GM12878 (cell line): Measurements from ENCODE around the gene MOGAT1.
"Not testable (repeated sequence)": the region's sequence is repeated elsewhere in the genome, so short reads cannot be mapped to it uniquely, and the experiment has no call there.

ENCODE experiments used
- CTCF ChIP-seq, 3 experiments: IDR thresholded peaks in 2 of 3; conservative IDR thresholded peaks in 1 of 3; 2 replicates each; pipeline ENCODE4 v1.5.1; 2011; ENCODE audit warnings: low read depth in 3 of 3, low read length in 3 of 3, mild to moderate bottlenecking in 3 of 3, control low read depth in 2 of 3, moderate library complexity in 2 of 3, inconsistent platforms in 1 of 3, mixed read lengths in 1 of 3; ENCODE audit not compliant: control insufficient read depth in 2 of 3, insufficient read depth in 1 of 3; ENCODE audit errors: extremely low read depth in 1 of 3
- EP300 ChIP-seq, 2 experiments: fragments of 150-350 bp in 1 of 2; IDR thresholded peaks; 2 replicates each; pipeline ENCODE4 v1.6.1; 2011 to 2012; ENCODE audit warnings: low read depth in 2 of 2, low read length in 2 of 2, borderline replicate concordance in 1 of 2, improper control_type of control experiment in 1 of 2, inconsistent platforms in 1 of 2; ENCODE audit not compliant: control insufficient read depth in 1 of 2
- EZH2 ChIP-seq: IDR thresholded peaks from 2 replicates; pipeline ENCODE4 v1.6.1; 2012; ENCODE audit warnings: low read depth, mild to moderate bottlenecking, control low read depth, inconsistent platforms, low read length, borderline replicate concordance; ENCODE audit not compliant: control insufficient read depth
- KDM1A ChIP-seq: fragments of 200-600 bp; sonication (generic); IDR thresholded peaks from 2 replicates; pipeline ENCODE4 v1.6.1; 2016; ENCODE audit warnings: borderline replicate concordance

- not testable (repeated sequence) for TF ChIP-seq KDM1A; EZH2; CTCF (IDR thresholded peaks at IDR 0.05 in 2 of 3, conservative IDR thresholded peaks at IDR 0.05 in 1 of 3; ENCODE audit: control insufficient read depth in 2 of 3, extremely low read depth in 1 of 3, insufficient read depth in 1 of 3, low read depth in 3 of 3, low read length in 3 of 3); EP300 (IDR thresholded peaks at IDR 0.05; ENCODE audit: borderline replicate concordance in 1 of 2, control insufficient read depth in 1 of 2, low read depth in 2 of 2, low read length in 2 of 2)
Measured at GRCh38 chr2:222719787-222720186, 48.3 kb downstream of the MOGAT1 start.
